NCI-H1417 (cell line): ENCODE measurements around the gene DNASE1L1.

ENCODE experiments used
- DNase-seq, 3 experiments: peaks; one replicate each; lab custom pipeline; 2025; lab: John Stamatoyannopoulos, UW

DNASE1L1 gene

GRCh38 chrX:154367474-154368308 is 41.4 kb downstream of the DNASE1L1 start:
- no peak for DNase-seq

- DNase-seq, result no peak
These were observed 42.4 kb downstream of the DNASE1L1 start for GRCh38 chrX:154366666-154367055.

- no peak for DNase-seq
These were observed 42.9 kb downstream of the DNASE1L1 start for GRCh38 chrX:154365997-154366665.

GRCh38 chrX:154365052-154365600 is 43.9 kb downstream of the DNASE1L1 start:
- no peak for DNase-seq

GRCh38 chrX:154363706-154364439 is 45.2 kb downstream of the DNASE1L1 start:
- DNase-seq, result no peak

GRCh38 chrX:154362085-154362742 is 46.8 kb downstream of the DNASE1L1 start:
- no peak for DNase-seq

GRCh38 chrX:154360155-154360713 is 48.8 kb downstream of the DNASE1L1 start:
- no peak for DNase-seq

- DNase-seq, result no peak
These were observed 49.5 kb downstream of the DNASE1L1 start for GRCh38 chrX:154359362-154360154.

GRCh38 chrX:154358829-154359228 is 50.2 kb downstream of the DNASE1L1 start:
- no peak for DNase-seq

- DNase-seq, result no peak
These were observed 51.0 kb downstream of the DNASE1L1 start for GRCh38 chrX:154358011-154358410.

GRCh38 chrX:154357205-154357604 is 51.8 kb downstream of the DNASE1L1 start:
- DNase-seq, result no peak

- DNase-seq, result no peak
These were observed 52.5 kb downstream of the DNASE1L1 start for GRCh38 chrX:154356596-154356995.

GRCh38 chrX:154355776-154356140 is 53.3 kb downstream of the DNASE1L1 start:
- no peak for DNase-seq

- peak in 1 of 3 experiments; percentile 22 for DNase-seq
These were observed 53.8 kb downstream of the DNASE1L1 start for GRCh38 chrX:154355094-154355775.

GRCh38 chrX:154354516-154354915 is 54.5 kb downstream of the DNASE1L1 start:
- no peak for DNase-seq

- no peak for DNase-seq
These were observed 55.0 kb downstream of the DNASE1L1 start for GRCh38 chrX:154354013-154354412.

- no peak for DNase-seq
These were observed 55.7 kb downstream of the DNASE1L1 start for GRCh38 chrX:154353172-154353843.

GRCh38 chrX:154352466-154352865 is 56.6 kb downstream of the DNASE1L1 start:
- DNase-seq, result no peak

- DNase-seq, result no peak
These were observed 57.0 kb downstream of the DNASE1L1 start for GRCh38 chrX:154352012-154352401.
